Nephron progenitor cell (in vitro differentiated cells): Measurements from ENCODE around the gene MISP3.
"Not testable (repeated sequence)": the region's sequence is repeated elsewhere in the genome, so short reads cannot be mapped to it uniquely, and the experiment has no call there.

Experiments used
- DNase-seq: peaks from one replicate; pipeline ENCODE4 v3.0.0; 2021
- H3K27ac Mint-ChIP-seq: 2 replicates; pipeline ENCODE4 v1.8.0; 2021; ENCODE audit warnings: mild to moderate bottlenecking, moderate library complexity, mixed read lengths
- H3K27me3 Mint-ChIP-seq: 2 replicates; pipeline ENCODE4 v1.8.0; 2021; ENCODE audit warnings: mild to moderate bottlenecking, low read depth, mixed read lengths; ENCODE audit not compliant: poor library complexity
- H3K36me3 Mint-ChIP-seq: 2 replicates; pipeline ENCODE4 v1.8.0; 2021; ENCODE audit warnings: low read depth, mixed read lengths
- H3K4me1 Mint-ChIP-seq: 2 replicates; pipeline ENCODE4 v1.8.0; 2021; ENCODE audit warnings: mixed read lengths
- H3K4me3 Mint-ChIP-seq: 2 replicates; pipeline ENCODE4 v1.8.0; 2021; ENCODE audit warnings: mild to moderate bottlenecking, moderate library complexity, mixed read lengths
- H3K9me3 Mint-ChIP-seq: 2 replicates; pipeline ENCODE4 v1.8.0; 2021; ENCODE audit warnings: mild to moderate bottlenecking, moderate library complexity, mixed read lengths
- TF ChIP-seq, protein P1 (sequence below): fragments of 200-600 bp; sonication (generic); IDR thresholded peaks from 2 replicates; pipeline ENCODE4 v1.5.0; 2021; ENCODE audit warnings: antibody characterized with exemption

MISP3 gene

DNA sequence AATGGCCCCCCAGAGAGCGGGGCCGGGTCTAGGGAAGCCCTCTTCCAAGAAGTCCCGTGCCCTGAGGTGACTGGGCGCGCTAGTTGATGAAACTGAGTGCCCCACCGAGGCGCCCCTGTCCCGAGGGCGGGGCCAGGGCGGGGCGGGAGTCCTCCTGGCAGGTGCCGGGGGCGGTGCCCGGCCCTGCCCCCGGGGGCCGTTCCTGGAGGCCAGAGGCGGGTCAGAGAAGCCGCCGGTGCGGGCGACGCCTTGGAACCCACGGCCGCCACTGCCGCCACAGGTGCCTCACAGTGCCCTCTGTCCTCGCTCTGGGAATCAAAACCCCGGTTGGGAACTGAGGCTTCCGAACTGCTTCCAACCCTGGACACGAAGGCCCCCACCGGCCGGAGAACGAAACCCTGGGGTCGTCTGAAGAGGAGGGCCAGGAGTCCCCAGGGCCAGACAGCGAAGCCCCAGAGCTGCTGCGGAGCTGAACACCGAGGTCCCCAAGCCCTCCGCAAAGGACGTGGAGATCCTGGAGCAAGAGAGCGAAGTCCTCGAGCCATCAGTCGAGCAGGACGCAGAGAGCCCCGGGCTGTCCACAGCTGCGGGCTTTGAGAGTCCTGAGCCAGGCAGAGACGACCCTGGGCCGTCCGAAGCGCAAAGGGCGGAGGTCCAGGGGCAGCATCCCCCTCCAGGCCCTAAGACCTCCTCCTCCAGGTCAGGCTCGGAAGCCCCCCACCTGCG, at the start of gene MISP3:
MISP3 (plus strand) TSS at position 252 of the 726 bp plus-strand sequence. CDS start 524 bp downstream, outside the sequence.
- Mint-ChIP-seq H3K4me1 (peaks cover 14% of the 10 kb centered on the region), H3K4me3 (peak within 1 kb of the TSS; percentile 96), H3K36me3 (no peaks in the 10 kb centered on the region), H3K27ac (no peak within 1 kb of the TSS), H3K27me3 (peaks cover 56% of the 10 kb centered on the region), H3K9me3 (no peaks in the 10 kb centered on the region)
- DNase-seq: peak; percentile 37
- TF ChIP-seq, protein P1, sequence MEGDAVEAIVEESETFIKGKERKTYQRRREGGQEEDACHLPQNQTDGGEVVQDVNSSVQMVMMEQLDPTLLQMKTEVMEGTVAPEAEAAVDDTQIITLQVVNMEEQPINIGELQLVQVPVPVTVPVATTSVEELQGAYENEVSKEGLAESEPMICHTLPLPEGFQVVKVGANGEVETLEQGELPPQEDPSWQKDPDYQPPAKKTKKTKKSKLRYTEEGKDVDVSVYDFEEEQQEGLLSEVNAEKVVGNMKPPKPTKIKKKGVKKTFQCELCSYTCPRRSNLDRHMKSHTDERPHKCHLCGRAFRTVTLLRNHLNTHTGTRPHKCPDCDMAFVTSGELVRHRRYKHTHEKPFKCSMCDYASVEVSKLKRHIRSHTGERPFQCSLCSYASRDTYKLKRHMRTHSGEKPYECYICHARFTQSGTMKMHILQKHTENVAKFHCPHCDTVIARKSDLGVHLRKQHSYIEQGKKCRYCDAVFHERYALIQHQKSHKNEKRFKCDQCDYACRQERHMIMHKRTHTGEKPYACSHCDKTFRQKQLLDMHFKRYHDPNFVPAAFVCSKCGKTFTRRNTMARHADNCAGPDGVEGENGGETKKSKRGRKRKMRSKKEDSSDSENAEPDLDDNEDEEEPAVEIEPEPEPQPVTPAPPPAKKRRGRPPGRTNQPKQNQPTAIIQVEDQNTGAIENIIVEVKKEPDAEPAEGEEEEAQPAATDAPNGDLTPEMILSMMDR: no peak

DNA sequence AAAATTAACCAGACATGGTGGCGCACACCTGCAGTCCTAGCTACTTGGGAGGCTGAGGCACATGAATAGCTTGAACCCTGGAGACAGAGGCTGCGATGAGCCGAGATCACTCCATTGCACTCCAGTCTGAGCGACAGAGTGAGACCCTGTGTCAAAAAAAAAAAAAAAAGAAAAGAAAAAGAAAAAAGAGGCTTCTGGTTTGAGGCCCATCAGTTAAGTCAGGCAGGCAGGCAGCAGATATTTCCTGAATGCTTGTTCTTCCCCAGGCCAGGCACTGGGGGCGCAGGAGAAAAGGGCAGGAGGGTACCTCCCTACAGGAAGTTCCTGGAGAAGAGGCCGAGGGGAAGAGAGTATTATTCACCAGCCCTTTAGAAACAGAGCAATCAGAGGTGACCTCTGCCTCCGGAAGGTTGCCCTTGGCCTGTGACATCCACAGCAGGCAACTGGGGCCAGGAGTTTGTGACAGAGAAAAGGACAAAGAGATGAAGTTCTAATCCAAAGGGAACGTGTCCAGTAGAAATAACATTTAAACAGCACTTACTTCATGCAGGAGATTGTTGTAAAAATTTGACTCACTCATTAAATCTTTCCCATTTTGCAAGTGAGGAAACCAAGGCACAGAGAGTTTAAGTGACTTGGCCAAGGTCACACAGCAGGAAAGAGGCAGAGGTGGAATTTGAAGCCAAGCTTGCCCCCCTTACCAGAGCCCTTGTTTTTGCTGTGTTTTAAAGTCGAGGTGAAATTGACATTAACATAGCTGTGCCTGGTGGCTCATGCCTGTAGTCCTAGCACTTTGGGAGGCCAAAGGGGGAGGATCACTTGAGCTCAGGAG, 49.0 kb upstream of the MISP3 start:
- no peaks in the 10 kb centered on the region for H3K36me3 Mint-ChIP-seq
- H3K27me3 Mint-ChIP-seq: peaks cover 10% of the 10 kb centered on the region
- H3K9me3 Mint-ChIP-seq: no peaks in the 10 kb centered on the region
- DNase-seq: peak; percentile 58
- peaks cover 21% of the 10 kb centered on the region for H3K4me1 Mint-ChIP-seq
- no peak overlapping the region for H3K4me3 Mint-ChIP-seq
- TF ChIP-seq, protein P1: peak; percentile 55
- H3K27ac Mint-ChIP-seq: peak overlapping the region; percentile 37

DNA sequence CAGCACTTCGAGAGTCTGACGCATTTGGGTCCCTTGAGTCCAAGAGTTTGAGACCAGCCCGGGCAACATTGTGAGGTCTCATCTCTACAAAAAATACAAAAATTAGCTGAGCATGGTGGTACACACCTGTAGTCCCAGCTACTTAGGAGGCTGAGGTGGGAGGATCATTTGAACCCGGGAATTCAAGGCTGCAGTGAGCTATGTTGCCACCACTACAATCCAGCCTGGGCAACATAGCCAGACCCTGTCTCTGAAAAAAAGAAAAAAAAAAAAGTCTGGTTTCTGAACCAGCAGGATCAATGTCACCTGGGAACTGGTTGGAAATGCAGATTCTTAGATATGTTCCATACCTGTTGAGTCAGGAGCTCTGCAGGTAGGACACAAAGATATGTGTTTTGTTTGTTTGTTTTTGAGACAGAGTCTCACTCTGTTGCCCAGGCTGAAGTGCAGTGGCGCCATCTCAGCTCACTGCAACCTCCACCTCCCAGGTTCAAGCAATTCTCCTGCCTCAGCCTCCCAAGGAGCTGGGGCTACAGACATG, 45.9 kb upstream of the MISP3 start:
- H3K4me3 Mint-ChIP-seq, H3K27ac Mint-ChIP-seq, DNase-seq, H3K36me3 Mint-ChIP-seq, H3K9me3 Mint-ChIP-seq: not testable (repeated sequence)
- peaks cover 24% of the 10 kb centered on the region for H3K4me1 Mint-ChIP-seq
- H3K27me3 Mint-ChIP-seq: peaks cover 33% of the 10 kb centered on the region

DNA sequence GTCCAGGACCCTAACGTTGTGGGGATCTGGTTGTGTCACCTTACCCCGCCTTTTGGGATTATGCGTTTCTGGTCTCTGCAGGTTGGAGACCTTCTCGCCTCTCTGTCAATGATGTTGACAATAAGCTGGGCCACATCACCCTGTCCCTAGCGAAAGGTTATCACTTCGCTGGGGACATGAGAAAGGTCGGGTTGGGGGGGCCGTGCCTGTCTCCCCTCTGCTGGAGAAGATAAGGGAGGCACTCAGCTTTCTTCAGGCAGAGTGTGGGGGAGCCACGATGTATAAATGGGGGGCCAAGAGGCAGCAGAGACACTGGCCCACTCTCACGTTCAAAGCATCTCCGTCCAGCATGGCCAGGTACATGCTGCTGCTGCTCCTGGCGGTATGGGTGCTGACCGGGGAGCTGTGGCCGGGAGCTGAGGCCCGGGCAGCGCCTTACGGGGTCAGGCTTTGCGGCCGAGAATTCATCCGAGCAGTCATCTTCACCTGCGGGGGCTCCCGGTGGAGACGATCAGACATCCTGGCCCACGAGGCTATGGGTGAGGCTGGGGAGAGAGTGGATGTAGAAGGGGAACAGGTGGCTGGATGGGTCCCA, 44.6 kb upstream of the MISP3 start, which contains the start of gene RLN3:
RLN3 (plus strand) TSS at position 293 of the 595 bp plus-strand sequence; CDS start at position 350, 57 bp downstream.
- Mint-ChIP-seq H3K9me3 (no peaks in the 10 kb centered on the region), H3K4me1 (peaks cover 18% of the 10 kb centered on the region), H3K27me3 (peaks cover 33% of the 10 kb centered on the region)

DNA sequence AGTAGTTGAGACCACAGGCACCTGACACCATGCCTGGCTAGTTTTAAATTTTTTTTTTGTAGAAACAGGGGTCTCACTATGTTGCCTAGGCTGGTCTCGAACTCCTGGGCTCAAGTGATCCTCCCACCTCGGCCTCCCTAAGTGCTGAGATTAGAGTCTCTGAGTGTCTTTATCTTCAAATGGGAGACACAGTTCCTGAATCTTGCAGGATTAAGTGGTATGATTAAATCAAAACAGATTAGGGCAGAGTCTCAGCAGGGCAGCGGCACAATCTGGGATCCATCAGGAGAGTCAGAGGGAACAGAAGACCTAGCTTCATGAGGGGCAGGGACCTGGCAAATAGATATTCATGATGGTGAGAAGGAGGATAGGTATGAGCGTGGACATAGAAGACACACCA, 43.7 kb upstream of the MISP3 start:
- TF ChIP-seq, protein P1: no peak
- Mint-ChIP-seq H3K27ac (no peak overlapping the region), H3K27me3 (peaks cover 34% of the 10 kb centered on the region), H3K36me3 (no peaks in the 10 kb centered on the region), H3K4me3 (no peak overlapping the region), H3K9me3 (no peaks in the 10 kb centered on the region), H3K4me1 (peaks cover 11% of the 10 kb centered on the region)
- DNase-seq: no peak

More for the DNA sequence above, 44.6 kb upstream of the MISP3 start, which contains the start of gene RLN3:
- no peak within 1 kb of the TSS for H3K27ac Mint-ChIP-seq
- no peak for DNase-seq
- no peak within 1 kb of the TSS for H3K4me3 Mint-ChIP-seq
- no peaks in the 10 kb centered on the region for H3K36me3 Mint-ChIP-seq
- TF ChIP-seq, protein P1: no peak
